A549 (cell line): ENCODE results near the gene WNT3A. TPM values are rescaled to one million over a fixed set of nuclear protein-coding genes. Genes with fewer than 3 reads are reported as not detected.

Experiments
- ATAC-seq, 2 experiments: fragments of 200-7000 bp in 1 of 2; fragments of >200 bp in 1 of 2; cut with Nextera tagmentation in 1 of 2; cut with Tn5 transposase in 1 of 2; 3 replicates each; pipeline versions ENCODE4 v1.8.0 to v1.9.1; 2018 to 2020; ENCODE audit warnings: mild to moderate bottlenecking in 1 of 2, moderate library complexity in 1 of 2
- CTCF ChIA-PET: fragments of 300-600 bp; sonication (Branson Sonifier 250); formaldehyde crosslinking; extraction: SDS; loops from one replicate; lab custom pipeline; 2021; ENCODE audit warnings: antibody characterized with exemption, inconsistent platforms; lab: Yijun Ruan, JAX
- POLR2A ChIA-PET: fragments of 350-600 bp; formaldehyde crosslinking; extraction: SDS; loops from one replicate; lab custom pipeline; 2021; ENCODE audit warnings: antibody characterized with exemption, inconsistent platforms; lab: Yijun Ruan, JAX
- DNase-seq, 2 experiments: peaks; one replicate each; pipeline versions ENCODE4 v3.0.0 to v3.0.0-alpha.2; 2011 to 2016; ENCODE audit warnings: low read depth in 1 of 2, low spot score in 1 of 2
- FAIRE-seq: peaks from 2 replicates; lab custom pipeline; 2011; peaks lifted over from hg19 to GRCh38; lab: Jason Lieb, UNC
- H3K27ac ChIP-seq, 2 experiments: fragments of >200 bp; sonication (Bioruptor Twin); formaldehyde crosslinking; 3 replicates each; pipeline ENCODE4 v1.5.1; 2016 to 2017
- H3K4me1 ChIP-seq: fragments of >200 bp; sonication (Bioruptor Twin); formaldehyde crosslinking; 3 replicates; pipeline ENCODE4 v1.6.1; 2016
- H3K4me2 ChIP-seq: fragments of >200 bp; sonication (Bioruptor Twin); formaldehyde crosslinking; 3 replicates; pipeline ENCODE4 v1.6.1; 2016
- H3K4me3 ChIP-seq: fragments of >200 bp; sonication (Bioruptor Twin); formaldehyde crosslinking; 3 replicates; pipeline ENCODE4 v1.5.1; 2016
- H3K9me3 ChIP-seq: fragments of >200 bp; sonication (Bioruptor Twin); formaldehyde crosslinking; 3 replicates; pipeline ENCODE4 v1.6.1; 2016
- BHLHE40 ChIP-seq: IDR thresholded peaks from 2 replicates; pipeline ENCODE4 v1.6.1; 2012; ENCODE audit warnings: low read depth, low read length, inconsistent platforms
- CBX2 ChIP-seq: fragments of 200-600 bp; sonication (generic); IDR thresholded peaks from 2 replicates; pipeline ENCODE4 v1.6.1; 2016; ENCODE audit warnings: low read depth, mild to moderate bottlenecking, borderline replicate concordance
- CHD2 ChIP-seq: fragments of 150-350 bp; IDR thresholded peaks from 2 replicates; pipeline ENCODE4 v1.6.1; 2014; ENCODE audit warnings: low read length; ENCODE audit not compliant: partially characterized antibody
- EHF ChIP-seq: fragments of 250-450 bp; sonication (Bioruptor Pico); IDR thresholded peaks from 2 replicates; pipeline ENCODE4 v1.5.0; 2020; ENCODE audit warnings: mild to moderate bottlenecking
- EP300 ChIP-seq, 2 experiments: fragments of >200 bp; sonication (Bioruptor Twin); formaldehyde crosslinking; IDR thresholded peaks; 2 replicates in 1 of 2; 3 replicates in 1 of 2; pipeline ENCODE4 v1.6.1; 2016 to 2017
- FOSL2 ChIP-seq, 2 experiments: fragments of 450-650 bp in 1 of 2; fragments of >200 bp in 1 of 2; sonication (Bioruptor Twin) in 1 of 2; formaldehyde crosslinking; IDR thresholded peaks; 2 replicates each; pipeline versions ENCODE4 v1.5.0 to v1.6.1; 2016 to 2020; ENCODE audit warnings: mild to moderate bottlenecking in 1 of 2, moderate library complexity in 1 of 2
- JUN ChIP-seq, 2 experiments: fragments of >200 bp; sonication (Bioruptor Twin); formaldehyde crosslinking; IDR thresholded peaks; 2 replicates in 1 of 2; 3 replicates in 1 of 2; pipeline ENCODE4 v1.6.1; 2016 to 2017
- JUNB ChIP-seq: fragments of >200 bp; sonication (Bioruptor Twin); formaldehyde crosslinking; IDR thresholded peaks from 2 replicates; pipeline ENCODE4 v1.6.1; 2016
- KDM5A ChIP-seq: fragments of 200-600 bp; sonication (generic); IDR thresholded peaks from 2 replicates; pipeline ENCODE4 v1.6.1; 2016; ENCODE audit warnings: antibody characterized with exemption, mild to moderate bottlenecking
- MAFK ChIP-seq: fragments of 450-650 bp; IDR thresholded peaks from 2 replicates; pipeline ENCODE4 v1.6.1; 2014; ENCODE audit not compliant: partially characterized antibody
- MAX ChIP-seq: IDR thresholded peaks from 2 replicates; pipeline ENCODE4 v1.6.1; 2012
- NFE2L2 ChIP-seq: fragments of 150-350 bp; conservative IDR thresholded peaks from 2 replicates; pipeline ENCODE4 v1.6.1; 2014; ENCODE audit warnings: low read length
- NPAS2 ChIP-seq: fragments of 250-450 bp; sonication (Bioruptor Pico); IDR thresholded peaks from 2 replicates; pipeline ENCODE4 v1.8.0; 2022; ENCODE audit warnings: mild to moderate bottlenecking, moderate library complexity, borderline replicate concordance
- NR3C1 ChIP-seq: fragments of >200 bp; sonication (Bioruptor Twin); formaldehyde crosslinking; IDR thresholded peaks from 3 replicates; pipeline ENCODE4 v1.6.1; 2017
- PHF8 ChIP-seq: fragments of 200-600 bp; sonication (generic); IDR thresholded peaks from 2 replicates; pipeline ENCODE4 v1.6.1; 2016; ENCODE audit warnings: low read depth, mild to moderate bottlenecking, antibody characterized with exemption, moderate library complexity, borderline replicate concordance
- POLR2A ChIP-seq: IDR thresholded peaks from 2 replicates; pipeline ENCODE4 v1.6.1; 2012; ENCODE audit warnings: mild to moderate bottlenecking, low read length
- POLR2AphosphoS2 ChIP-seq: conservative IDR thresholded peaks from 2 replicates; pipeline ENCODE4 v1.6.1; 2012; ENCODE audit warnings: low read length, improper control_type of control experiment, inconsistent platforms
- RFX5 ChIP-seq: fragments of 450-650 bp; IDR thresholded peaks from 2 replicates; pipeline ENCODE4 v1.7.1; 2014; ENCODE audit warnings: antibody characterized with exemption, mild to moderate bottlenecking, moderate library complexity
- SMC3 ChIP-seq: fragments of >200 bp; sonication (Bioruptor Twin); formaldehyde crosslinking; IDR thresholded peaks from 3 replicates; pipeline ENCODE4 v1.6.1; 2018; ENCODE audit warnings: inconsistent platforms
- TP53 ChIP-seq: fragments of 250-450 bp; sonication (Bioruptor Pico); IDR thresholded peaks from 2 replicates; pipeline ENCODE4 v1.5.0; 2021; ENCODE audit warnings: mild to moderate bottlenecking, moderate library complexity
- WGBS: methylation state at CpG from one replicate; pipeline ENCODE4 v1.1.6; 2017; ENCODE audit errors: missing lambda C conversion rate; 5-methylcytosine and 5-hydroxymethylcytosine counted together
- polyA plus RNA-seq, 4 experiments: library from polyadenylated mRNA; depleted of rRNA in 3 of 4; stranded (reverse); fragments of >200 nt; fragmentation: RNase III in 1 of 4; extraction: RNeasy Plus Mini Kit Qiagen cat#74134 plus additional on column Dnase treatment in 1 of 4; gene quantifications; 2 replicates in 3 of 4; 3 replicates in 1 of 4; pipeline ENCODE4 v1.2.3, GENCODE V29; 2011 to 2017
- TF ChIP-seq, protein P1 (sequence below): IDR thresholded peaks from 2 replicates; pipeline ENCODE4 v1.6.1; 2012
- TF ChIP-seq, protein P2 (sequence below): fragments of >200 bp; sonication (Bioruptor Twin); formaldehyde crosslinking; IDR thresholded peaks from 3 replicates; pipeline ENCODE4 v1.5.1; 2016

Gene WNT3A
- polyA plus RNA-seq, 2 of the 4 experiments (the other 2 are of a cell fraction) = not detected

DNA sequence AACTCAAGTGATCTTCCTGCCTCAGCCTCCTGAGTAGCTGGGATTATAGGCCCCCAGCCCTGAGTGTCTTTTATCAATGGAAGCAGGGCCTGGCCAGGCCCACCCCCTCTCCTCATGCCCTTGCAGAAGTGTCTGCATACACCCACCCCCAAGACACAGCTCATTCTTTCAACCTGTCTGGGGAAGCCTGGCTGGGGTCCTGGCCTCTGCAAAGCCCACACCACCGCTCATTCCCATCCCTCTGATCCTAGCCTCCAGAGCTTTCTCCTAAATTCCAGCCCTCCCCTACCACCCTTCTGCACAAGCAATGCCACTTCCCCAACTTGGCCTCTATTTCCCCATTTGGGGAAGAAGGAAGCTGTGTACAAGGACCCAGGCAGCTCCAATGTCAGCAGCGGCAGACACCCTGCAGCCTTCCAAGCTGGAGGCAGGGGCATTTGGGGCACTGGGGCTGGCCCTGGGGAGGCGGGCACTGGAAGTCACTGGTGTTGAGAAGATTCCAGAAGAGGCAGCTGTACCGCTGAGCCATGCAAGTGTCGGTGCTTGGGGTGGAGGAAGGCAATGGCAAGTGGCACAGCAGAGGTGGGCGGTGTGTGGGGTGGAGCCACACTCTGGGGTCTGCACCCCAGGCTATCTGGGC lies 42.0 kb downstream of the WNT3A start:
- ChIA-PET POLR2A (no interaction called here), CTCF (interaction anchor here (1.2 to 1.7 kb wide), 2 partner anchors 9 to 18 kb away, joined by 3 to 5 read pairs; no protein-coding TSS in a partner anchor)
- 56% methylated on average over 6 of the region's 6 CpGs for WGBS
- DNase-seq = no peak
- no peaks in the 10 kb centered on the region for H3K9me3 ChIP-seq
- peaks cover 9% of the 10 kb centered on the region; the same call in 2 of the 3 replicates for H3K4me1 ChIP-seq
- no peak for FAIRE-seq
- no peak overlapping the region for H3K4me2 ChIP-seq
- no peak overlapping the region for H3K4me3 ChIP-seq
- ATAC-seq = no peak
- H3K27ac ChIP-seq = no peak overlapping the region
- TF ChIP-seq RFX5 = no peak
- no peak for TF ChIP-seq TP53
- TF ChIP-seq POLR2A = no peak
- TF ChIP-seq, protein P1, sequence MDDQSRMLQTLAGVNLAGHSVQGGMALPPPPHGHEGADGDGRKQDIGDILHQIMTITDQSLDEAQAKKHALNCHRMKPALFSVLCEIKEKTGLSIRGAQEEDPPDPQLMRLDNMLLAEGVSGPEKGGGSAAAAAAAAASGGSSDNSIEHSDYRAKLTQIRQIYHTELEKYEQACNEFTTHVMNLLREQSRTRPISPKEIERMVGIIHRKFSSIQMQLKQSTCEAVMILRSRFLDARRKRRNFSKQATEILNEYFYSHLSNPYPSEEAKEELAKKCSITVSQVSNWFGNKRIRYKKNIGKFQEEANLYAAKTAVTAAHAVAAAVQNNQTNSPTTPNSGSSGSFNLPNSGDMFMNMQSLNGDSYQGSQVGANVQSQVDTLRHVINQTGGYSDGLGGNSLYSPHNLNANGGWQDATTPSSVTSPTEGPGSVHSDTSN = no peak
- TF ChIP-seq NPAS2 = no peak
- no peak for TF ChIP-seq JUNB
- TF ChIP-seq, protein P2, sequence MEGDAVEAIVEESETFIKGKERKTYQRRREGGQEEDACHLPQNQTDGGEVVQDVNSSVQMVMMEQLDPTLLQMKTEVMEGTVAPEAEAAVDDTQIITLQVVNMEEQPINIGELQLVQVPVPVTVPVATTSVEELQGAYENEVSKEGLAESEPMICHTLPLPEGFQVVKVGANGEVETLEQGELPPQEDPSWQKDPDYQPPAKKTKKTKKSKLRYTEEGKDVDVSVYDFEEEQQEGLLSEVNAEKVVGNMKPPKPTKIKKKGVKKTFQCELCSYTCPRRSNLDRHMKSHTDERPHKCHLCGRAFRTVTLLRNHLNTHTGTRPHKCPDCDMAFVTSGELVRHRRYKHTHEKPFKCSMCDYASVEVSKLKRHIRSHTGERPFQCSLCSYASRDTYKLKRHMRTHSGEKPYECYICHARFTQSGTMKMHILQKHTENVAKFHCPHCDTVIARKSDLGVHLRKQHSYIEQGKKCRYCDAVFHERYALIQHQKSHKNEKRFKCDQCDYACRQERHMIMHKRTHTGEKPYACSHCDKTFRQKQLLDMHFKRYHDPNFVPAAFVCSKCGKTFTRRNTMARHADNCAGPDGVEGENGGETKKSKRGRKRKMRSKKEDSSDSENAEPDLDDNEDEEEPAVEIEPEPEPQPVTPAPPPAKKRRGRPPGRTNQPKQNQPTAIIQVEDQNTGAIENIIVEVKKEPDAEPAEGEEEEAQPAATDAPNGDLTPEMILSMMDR = no peak
- TF ChIP-seq FOSL2 (IDR thresholded peaks at IDR 0.05) = no peak
- no peak for TF ChIP-seq FOSL2 (CRISPR knock-in tag; IDR thresholded peaks at IDR 0.05)
- TF ChIP-seq JUN (IDR thresholded peaks at IDR 0.05) = no peak
- TF ChIP-seq SMC3 = no peak
- TF ChIP-seq MAX = no peak
- TF ChIP-seq CHD2 = no peak
- TF ChIP-seq POLR2AphosphoS2 = no peak
- no peak for TF ChIP-seq MAFK
- TF ChIP-seq CBX2 = no peak

DNA sequence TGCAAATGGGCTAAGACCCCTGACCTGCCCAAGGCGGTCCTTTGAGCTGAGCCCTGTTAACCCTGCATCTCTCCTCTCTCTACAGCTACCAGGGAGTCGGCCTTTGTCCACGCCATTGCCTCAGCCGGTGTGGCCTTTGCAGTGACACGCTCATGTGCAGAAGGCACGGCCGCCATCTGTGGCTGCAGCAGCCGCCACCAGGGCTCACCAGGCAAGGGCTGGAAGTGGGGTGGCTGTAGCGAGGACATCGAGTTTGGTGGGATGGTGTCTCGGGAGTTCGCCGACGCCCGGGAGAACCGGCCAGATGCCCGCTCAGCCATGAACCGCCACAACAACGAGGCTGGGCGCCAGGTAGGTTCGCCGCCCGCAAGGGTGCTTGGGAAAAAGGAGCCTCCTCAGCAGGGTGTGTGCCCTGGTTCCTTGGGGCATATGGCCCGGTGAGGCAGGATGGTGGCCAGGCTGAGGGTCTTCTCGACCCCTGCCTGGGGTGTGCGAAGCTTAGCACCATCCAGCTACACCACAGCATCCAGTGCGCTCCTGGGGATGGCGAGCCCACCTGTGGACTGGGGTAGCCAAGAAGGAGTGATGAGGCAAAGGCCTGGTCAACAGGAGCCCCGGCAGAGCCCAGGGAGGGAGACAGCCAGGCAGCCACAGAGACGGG lies 43.9 kb downstream of the WNT3A start:
- H3K4me1 ChIP-seq = no peaks in the 10 kb centered on the region
- FAIRE-seq = no peak
- WGBS = 58% methylated on average over 26 of the region's 30 CpGs
- TF ChIP-seq PHF8 (no peak), BHLHE40 (no peak)
- no peak overlapping the region for H3K27ac ChIP-seq
- CTCF ChIA-PET = interaction anchor here (1.2 kb wide), 1 partner anchor 10 kb away, joined by 3 read pairs; no protein-coding TSS in a partner anchor
- H3K4me2 ChIP-seq = no peak overlapping the region
- ATAC-seq = no peak
- H3K4me3 ChIP-seq = no peak overlapping the region
- peaks cover 4% of the 10 kb centered on the region; the same call in 1 of the 3 replicates for H3K9me3 ChIP-seq
- POLR2A ChIA-PET = no interaction called here
- no peak for DNase-seq

DNA sequence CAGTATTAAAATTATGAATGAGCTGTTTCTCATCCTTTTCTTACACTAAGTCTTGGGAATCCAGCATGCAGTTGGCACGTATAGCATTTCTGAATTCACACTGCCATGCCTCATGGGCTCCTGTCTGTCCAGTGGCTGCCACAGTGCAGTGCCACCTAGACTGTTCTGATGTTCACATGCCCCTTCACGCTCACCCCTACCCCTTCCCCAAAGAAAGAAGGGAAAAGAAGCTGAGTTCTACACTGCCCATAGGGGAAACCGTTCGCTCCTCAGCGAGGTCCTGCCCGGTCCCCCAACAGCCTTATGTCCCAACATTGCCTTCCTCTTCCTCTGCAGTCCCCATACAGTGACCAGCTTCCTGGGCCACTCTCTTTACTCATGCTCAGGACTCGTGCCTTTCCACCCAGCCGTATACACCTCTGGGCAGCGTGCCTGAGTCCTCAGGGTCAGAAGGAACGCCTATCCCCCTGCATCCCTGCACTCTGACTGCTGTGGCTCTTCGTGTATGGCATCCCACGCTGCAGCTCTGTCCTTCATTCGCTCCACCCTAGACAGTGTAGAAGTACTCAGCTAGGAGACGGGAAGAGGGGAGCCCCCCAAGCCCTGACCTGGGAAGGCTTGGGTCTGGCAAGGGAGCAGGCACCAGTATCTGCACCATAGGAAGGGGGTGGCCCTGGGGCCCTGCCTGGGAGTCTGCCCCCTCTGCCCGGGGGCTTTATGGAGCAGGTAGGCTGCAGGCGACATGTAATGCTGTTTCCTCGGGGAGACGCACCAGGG lies 51.6 kb downstream of the WNT3A start:
- TF ChIP-seq, protein P2 = no peak
- TF ChIP-seq NR3C1 (no peak), EHF (CRISPR knock-in tag) (no peak), NFE2L2 (no peak), EP300 (IDR thresholded peaks at IDR 0.05) (no peak), KDM5A (no peak)
- TF ChIP-seq, all 56 proteins: peak for 0
- Histone ChIP-seq H3K4me1 (peaks cover 12% of the 10 kb centered on the region; the same call in 2 of the 3 replicates), H3K4me2 (peak overlapping the region; percentile 98; the same call in 2 of the 3 replicates), H3K9me3 (peaks cover 7% of the 10 kb centered on the region; the same call in 2 of the 3 replicates), H3K27ac (no peak overlapping the region), H3K4me3 (no peak overlapping the region; the same call in 2 of the 3 replicates)
- ATAC-seq = no peak
- no peak for FAIRE-seq
- POLR2A ChIA-PET = interaction anchor here (0.6 kb wide), 1 partner anchor 35 kb away, joined by 3 read pairs; no protein-coding TSS in a partner anchor
- CTCF ChIA-PET = interaction anchor here (0.6 to 4.1 kb wide), 4 partner anchors 10 to 73 kb away, joined by 4 to 25 read pairs (median 6); no protein-coding TSS in a partner anchor
- WGBS = 76% methylated on average over 14 of the region's 18 CpGs
- no peak for DNase-seq
